Activated T-helper 9 cell treated with anti-CD3 and anti-CD28 coated beads, Interleukin-2, amount 50 U/mL, for 16 hours (primary cell): Measurements from ENCODE around the gene CANT1.
A peak's percentile ranks its signal among the peaks of the same experiment; 100 is the strongest.

Source experiments
- DNase-seq: peaks from one replicate; pipeline ENCODE4 v3.0.0-alpha.2; 2020; ENCODE audit warnings: low read depth

CANT1 gene

DNA sequence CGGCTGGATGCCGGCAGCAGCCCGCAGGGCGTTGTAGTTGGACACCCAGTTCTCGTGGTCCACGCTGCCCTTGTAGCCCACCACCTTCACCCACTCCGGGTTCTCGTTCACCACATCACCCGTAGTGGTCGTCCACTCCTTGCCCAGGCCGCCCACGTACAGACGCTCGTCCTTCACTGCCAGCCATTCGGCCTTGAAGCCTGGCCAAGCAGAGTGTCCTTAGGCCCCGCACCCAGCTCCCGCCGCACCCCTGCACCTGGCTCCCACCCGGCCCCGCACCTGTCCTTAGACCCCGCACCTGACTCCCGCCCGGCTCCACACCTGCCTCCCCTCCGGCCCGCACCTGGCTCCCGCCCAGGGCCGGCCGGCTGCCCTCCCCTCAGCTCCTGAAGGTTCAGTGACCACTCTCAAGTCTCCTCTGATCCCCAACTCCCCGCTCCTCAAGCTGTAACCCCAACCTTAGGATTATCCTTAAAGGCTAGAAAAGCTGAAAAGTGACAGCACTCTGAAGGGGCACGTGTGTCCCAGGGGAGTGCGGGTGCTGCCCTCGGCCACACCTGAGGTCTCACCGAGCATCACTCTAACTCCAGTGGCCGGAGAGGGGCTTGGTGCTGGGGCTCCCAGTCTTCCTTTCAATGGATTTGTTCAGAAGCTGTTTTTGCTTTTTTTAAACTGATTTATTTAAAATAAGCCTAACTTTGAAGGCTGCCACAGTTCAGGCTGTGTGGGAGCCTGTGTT is 14.4 kb downstream of the CANT1 start:
- DNase-seq = no peak

DNA sequence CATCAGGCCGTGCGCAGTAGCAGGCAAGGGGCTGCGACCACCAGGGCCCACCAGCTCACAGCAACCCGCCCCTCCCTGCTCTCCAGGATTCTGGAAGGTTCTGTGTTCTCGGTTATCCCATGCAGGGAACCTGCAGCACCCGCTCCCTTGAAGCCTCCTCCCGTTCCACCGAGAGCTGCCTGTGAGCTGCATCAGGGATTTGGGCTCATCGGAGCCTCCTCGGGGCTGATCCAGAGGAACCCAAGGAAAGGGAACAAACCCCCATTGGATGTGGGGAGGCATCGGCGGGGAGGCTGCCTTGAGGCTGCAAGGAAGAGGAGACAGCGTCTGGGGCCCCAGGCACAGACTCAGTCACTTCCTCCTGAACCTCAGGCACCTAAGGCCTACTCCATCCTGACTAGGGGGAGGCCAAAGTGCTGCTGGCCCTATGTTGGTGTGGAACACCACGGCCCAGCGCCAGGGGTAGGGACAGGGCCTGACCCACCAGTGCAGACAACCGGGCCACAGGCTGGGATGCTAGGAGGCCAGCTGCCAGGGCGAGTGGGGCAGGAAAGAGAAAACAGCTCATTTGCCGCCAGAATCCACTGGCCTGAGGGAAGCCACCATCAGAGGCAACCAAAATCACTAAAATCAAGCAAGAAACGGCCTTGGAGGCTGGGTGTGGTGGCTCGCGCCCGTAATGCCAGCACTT is 15.4 kb downstream of the CANT1 start:
- no peak for DNase-seq

DNA sequence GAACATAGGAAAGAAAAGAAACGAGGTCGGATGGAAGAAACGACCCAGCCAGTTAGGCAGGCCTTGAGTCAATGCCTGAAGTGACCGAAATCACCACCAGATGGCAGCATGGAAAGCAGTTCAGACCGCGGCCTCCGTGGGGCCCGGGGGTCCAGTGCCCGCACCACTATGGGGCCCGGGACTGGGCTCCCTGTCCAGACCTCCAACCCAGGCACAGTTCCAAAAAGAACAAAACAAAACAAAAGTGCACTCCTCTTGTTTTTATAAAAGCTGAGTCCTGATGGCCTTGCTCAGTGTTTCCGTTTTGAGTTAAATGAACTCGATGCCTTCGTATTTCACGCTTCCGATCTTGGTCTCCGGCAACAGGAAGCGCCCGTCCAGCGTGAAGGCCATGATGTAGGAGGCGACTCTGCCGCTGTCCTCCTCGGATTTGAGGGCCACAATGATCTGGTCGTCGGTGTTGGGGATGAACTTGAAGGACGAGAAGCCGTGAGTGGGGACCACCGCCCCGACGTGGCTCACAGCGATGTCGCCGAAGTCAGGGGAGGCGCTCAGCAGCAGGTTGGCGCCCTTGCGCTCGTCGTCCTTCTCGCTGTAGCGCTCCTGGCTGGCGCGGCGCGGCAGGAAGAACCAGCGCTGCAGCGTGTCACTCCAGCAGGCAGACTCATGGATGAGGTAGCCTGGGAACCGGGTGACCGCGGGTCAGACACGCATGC is 16.2 kb downstream of the CANT1 start:
- DNase-seq = peak; percentile 34

DNA sequence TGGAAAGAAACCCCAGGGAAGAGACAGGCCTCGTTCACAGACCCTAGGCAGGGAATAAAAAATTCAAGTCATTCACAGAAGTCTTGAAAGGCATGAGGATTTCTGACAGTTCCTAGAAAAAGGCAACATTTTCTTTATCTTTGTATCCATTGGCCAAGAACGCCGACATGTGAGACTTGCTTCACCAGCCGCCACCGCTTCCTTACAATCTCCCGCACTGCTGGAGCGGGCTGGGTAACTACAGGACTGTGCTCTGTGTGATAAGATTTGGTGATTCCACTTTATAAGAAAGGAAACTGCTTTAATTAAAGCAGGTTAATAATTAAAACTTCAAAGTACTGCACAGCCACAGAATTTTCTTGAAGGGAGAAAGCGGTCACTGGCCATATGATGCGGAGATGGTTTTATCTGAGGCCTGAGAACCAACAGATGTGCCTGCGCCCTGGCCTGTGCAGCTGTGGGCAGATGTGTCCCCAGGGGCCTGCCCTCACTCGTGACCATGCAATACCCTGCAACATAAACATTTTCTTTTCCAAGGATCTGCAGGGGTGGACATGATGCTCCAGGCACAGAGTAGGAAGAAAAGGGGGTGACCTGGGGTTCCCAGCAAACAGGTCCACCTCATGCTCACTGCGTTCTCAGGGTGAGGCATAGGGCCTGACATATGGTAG is 16.9 kb downstream of the CANT1 start:
- no peak for DNase-seq

DNA sequence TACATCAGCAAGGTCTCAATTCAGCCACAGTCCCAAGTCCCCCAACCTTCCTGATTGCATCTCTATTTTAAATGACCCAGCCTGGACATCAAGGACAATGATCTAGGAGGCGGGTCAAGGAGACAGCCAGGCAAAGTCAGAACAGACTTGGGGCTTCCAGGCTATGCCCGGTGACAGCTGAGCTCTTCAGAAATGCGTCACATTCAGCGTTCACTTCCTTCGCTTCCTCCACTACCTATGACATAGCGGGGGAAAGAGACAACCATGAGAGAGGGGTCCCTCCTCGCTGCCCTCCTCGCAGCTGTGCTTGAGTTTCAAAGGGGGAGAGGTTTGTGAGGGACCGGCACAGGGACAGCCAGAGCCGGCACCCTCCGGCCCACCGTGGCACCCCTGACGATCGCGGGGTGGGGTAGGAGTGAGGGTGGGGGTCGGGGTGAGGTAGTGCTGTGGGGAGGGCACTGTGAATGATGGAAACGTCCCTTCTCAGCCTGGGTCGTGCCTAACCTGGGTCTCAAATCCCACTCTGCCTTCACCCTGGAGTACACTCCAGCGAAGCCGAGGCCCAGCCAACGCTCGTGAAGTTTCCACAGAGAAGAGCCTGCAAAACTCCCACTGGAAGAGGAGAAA is 17.5 kb downstream of the CANT1 start:
- DNase-seq = no peak

DNA sequence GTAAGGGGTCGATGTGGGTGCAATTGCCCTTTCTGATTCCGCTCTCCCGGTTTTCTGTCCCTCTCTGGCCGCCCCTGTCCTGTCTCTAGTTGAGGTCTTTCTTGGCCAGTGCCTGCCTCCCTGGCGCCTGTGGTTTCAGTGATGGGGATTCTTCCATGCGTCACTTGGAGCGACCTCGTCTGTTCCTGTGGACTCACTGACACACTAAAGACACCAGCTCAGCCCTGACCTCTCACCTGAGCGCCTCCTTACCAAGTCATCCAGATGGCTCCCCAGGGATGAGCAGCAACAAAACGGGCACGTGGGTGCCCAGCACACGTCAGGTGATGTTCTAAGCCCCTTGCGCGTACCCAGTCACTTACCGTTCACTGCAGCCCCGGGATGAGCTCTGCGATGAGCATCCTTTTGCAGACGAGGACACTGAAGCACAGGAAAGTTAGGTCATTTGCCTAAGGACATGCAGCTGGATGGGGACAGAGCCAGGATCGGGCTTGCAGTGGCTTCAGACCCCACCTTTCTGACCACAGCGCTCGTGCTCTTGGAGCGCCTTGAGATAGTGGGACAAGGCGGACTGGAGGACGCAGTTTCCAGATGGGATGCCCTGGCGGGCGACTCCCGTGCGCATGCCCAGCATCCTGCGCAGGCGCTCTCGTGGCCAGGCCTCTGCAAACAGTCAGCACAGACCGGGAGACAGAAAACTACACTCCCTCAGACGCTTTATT is 18.4 kb downstream of the CANT1 start:
- no peak for DNase-seq

DNA sequence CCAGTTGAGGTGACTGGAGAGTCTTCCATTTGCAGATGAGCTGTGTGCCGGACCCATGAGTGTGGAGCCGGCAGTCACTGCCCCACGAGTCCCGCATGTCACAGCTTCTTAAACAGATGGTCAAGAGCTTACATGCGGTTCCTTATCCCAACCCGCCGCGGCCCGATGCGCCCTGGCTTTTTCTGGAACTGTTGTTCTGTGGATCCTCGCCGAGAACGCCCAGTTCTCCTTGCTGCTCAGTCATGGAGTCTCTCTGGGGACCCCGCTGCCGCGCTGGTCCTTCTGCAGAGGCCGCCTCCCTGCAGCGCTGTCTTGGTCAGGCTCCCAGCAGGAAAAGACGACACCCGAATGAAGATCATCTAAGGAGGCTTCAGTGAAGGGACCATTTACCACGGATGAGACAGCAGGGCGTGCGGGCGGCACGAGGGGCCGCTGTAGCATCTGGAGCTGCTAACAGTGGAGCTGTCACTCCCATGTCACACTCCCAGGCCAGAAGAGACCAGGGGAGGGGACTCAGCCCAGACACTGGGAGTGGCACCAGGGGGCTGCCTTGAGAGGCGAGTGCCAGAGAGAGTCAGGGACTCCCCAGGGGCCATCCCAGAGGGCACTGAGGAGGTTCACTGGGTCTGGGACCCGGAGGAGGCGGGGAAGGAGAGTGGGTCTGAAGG is 19.1 kb downstream of the CANT1 start:
- DNase-seq = no peak

DNA sequence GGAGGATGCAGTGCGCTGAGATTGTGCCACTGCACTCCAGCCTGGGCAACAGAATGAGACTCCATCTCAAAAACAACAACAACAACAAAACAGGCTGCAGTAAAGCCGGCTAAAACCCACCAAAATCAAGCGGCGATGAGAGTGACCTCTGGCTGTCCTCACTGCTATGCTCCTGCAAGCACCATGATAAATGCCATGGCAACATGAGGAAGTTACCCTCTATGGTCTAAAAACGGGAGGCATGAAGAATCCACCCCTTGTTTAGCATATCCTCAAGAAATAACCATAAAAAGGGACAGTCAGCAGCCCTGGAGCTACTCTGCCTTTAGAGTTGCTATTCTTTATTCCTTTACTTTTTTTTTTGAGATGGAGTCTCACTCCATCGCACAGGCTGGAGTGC is 21.4 kb downstream of the CANT1 start:
- no peak for DNase-seq

DNA sequence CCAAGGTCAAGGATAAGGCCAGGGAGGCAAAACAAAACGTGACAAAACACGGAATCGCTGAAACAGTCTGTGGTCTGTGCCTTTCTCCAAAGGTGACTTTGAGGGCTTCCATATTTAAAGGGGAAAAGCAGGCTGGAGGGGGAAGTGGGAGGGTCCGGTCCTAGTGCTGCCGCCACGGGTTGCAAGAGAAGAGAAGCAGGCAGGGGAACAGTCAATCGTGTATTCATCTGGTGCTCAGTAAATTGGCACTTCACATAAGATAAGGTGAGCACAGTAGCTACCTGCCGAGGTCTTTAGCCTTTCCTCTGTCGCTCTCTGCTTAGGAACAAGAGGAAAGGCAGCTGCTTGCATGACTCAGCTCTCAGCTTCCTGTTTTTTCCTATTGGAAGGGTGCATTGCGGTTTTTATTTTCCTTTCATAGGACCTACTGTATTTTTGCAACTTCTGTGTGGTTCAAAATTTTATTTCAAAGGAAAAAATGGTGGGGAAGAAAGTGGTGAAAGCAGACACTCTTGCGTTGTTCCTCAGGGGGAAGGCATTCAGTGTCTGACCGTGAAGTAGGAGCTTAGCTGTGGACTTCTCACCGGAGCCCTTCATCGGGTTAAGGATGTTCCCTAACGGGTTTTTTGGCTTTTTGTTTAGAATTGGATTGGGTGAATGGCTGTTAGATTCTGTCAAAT is 22.8 kb downstream of the CANT1 start:
- DNase-seq = no peak

DNA sequence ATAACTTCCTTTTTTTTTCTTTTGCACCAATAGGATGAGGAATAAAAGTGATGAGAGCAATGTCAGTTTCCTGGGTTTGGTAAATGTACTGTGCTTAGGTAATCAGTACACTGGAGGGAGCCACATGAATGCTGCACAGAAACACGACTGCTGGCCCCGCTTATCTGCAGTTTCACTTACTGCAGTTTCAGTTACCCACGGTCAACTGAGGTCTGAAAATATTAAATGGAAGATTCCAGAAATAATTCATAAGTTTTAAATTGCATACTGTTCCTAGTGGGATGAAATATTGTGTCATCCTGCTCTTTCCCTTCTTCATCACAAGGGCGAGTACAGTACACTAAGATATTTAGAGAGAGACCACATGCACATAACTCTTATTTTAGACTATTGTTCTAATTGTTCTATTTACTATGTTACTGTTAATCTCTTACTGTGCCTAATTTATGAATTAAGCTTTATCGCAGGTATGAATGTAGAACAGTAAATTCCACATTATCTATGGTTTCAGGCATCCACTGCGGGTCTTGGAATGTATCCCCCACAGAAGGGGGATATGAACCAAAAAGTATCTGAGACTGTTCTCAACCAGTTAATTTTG is 23.4 kb downstream of the CANT1 start:
- no peak for DNase-seq

DNA sequence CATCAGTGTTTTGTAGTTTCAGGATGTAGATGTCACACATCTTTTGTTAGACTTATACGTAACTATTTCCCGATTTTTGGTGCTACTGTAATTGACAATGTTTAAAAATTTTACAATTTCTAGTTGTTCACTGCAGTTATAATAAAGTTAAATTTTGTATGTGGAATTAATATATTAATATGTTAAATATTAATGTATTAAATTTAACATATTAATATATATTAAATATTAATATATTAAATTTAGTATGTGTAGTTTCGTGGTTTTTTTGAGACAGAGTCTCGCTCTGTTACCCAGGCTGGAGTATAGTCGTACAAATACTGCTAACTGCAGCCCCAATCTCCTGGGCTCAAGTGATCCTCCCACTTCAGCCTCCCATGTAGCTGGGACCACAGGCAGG is 24.2 kb downstream of the CANT1 start:
- no peak for DNase-seq

DNA sequence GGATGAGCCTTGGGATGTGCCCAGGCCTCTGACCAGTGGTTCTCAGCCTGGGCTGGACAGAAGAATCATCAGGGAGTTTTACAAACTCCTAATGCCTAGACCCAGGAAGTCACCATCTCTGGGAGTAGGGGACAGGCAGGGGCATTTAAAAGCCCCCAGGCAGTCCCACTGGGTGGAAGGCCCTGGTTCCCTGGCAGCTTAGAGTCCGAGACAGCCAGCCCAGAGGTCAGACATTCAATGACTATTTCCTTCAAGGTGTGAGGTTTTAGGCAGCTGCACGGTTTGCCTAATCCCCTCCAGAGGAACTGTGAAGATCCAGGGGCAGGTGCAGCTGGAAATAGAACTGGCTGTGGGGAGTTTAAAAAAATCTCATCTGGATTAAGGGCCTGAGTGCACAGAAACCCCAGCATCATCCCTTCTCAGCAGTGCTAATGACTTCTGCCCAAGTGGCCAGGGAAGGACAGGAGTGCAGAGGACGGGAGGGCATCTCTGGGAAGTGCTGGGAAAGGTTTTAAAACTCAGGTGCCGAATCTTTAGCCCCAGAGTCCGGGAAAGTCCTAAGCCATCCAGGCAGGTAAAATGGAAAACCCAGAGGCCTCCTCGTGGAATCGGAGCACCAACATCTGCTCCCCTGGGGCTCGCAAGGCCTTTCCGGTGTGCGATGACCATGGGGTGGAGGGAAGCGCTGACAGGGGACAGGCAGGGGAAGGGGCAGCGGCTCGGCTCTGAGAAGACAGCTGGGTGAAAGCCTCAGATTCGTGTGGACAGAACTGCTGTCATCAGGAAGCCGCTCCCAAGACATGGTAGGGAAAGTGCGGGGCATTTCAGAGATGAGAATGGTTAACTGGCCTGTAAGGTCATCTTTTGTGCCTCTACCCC is 28.3 kb downstream of the CANT1 start:
- DNase-seq = no peak

DNA sequence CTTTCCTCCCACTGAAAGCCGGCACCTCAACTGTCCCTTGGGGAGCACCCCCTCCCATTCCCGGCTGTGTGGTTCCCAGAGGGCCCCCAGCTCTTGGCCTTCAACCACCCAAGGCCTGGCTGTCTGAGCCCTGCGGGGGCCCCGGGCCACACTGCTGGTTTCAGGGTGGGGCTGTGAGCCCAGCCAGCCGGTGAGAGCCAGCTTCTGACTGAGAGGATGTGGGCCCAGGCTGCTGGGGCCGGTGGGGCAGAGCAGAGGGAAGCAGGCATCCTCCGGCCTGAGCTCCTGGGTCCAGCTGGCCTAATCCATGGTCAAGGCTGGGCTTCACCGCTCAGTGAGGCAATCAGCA is 29.0 kb downstream of the CANT1 start:
- no peak for DNase-seq

DNA sequence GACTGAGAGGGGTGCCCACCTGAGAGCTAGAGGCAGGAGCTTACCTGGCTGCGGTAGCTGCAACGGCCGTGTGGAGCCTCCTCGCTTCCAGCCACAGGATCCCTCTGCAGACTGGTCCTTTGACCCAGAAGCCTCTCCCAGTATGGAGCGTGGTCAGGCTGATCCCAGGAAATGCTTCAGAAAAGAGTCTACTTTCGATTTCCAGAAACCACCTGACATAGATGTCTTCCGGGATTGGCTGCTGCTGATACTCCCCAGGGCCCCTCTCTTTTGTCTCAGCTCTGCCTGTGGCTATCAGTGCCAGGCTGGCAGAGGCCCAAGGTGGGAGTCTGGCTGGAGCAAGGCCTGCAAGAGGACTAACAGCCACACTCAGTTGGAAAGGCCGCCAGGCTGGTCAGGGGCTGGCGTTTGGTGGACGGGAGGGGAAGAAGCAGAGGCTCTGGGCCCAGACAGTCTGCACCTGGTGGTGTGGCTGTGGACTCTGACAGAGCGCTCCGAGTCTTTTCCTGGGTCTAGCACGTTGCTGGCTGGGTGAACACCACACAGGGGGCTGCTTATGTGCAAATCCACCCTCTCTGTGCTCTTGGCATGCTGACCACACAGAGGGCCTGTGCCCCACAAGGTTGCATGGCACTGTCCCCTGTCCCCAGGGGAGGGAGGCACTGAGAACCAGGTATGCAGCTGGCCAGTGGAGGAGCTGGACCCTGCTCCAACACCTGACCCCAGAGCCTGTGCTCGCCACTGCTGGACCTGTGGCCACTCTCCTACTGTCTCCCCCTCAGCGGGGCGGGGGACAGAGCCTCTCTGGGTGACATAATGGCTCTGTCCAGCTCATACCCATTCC is 29.6 kb downstream of the CANT1 start, which contains the start of gene LGALS3BP:
LGALS3BP (minus strand) TSS at position 144 of the 844 bp plus-strand sequence. CDS start 2,732 bp downstream, outside the sequence.
- no peak for DNase-seq

DNA sequence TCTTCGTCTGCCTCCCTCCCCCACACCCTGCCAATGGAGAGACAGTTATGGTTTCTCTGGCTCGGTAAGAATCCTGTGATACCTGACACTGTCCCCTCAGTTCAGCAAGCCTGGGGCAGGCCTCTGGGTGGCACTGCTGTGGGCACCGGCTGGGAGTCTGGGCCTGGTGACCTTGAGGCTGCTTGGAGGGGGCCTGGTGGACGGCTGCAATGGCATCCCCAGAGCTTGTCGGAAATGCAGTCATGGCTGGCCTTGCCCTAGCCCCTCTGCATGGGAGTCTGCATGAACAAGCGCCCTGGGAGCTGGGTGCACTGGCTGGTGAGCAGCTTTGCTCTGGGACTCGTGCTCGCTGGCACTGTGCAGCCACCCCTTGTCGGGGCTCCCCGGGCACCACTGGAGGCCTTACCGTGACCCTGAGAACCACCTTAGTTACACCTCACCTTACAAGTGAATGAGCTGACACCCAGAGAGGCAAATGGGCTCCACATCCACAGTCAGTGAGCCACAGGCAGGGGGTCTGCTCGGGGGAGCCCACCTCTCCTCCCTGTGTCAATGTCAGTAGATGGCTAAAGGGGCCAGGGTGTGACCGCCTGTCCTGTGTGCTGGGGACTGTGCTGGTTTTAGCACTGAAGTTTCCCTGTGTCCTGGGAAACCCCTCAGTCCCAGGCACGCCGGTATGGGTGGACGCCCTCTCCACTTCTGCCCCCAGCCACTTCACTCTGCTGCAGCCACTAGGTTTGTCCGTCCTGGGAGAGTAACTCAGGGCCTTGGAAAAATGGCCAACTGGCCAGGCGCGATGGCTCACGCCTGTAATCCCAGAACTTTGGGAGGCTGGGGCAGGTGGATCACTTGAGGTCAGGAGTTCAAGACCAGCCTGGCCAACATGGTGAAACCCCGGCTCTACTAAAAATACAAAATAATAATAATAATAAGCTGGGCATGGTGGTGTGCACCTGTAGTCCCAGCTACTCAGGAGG is 31.3 kb downstream of the CANT1 start:
- no peak for DNase-seq

DNA sequence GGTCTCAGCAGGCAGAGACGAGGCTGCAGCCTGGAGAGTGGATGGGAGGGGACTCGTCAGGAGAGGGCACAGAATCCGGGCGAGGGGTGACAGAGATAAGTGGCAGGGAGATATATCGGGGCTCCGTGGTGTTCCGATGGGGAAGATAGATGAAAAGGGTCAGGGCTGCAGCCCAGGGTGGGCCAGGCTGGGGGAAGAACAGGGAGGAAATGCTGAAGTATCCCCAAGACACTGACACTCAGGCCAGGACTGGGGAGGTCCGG is 32.0 kb downstream of the CANT1 start:
- no peak for DNase-seq
